Tibial nerve (tissue), 4 donors: Measurements from ENCODE around the gene ARHGEF16. TPM values are rescaled to one million over a fixed set of nuclear protein-coding genes. Genes with fewer than 3 reads are reported as not detected.

ENCODE experiments used
- DNase-seq, 2 donors: peaks; one replicate each; pipeline ENCODE4 v3.0.0-alpha.2; 2019; ENCODE audit warnings: low spot score in 2 of 2
- H3K27ac ChIP-seq, 4 donors: fragments of 200-600 bp; sonication (generic) in 3 of 4; one replicate each; pipeline ENCODE4 v1.5.1; 2017 to 2019; ENCODE audit warnings: mild to moderate bottlenecking in 1 of 4
- H3K27me3 ChIP-seq, 2 donors: fragments of 200-600 bp; sonication (generic) in 1 of 2; one replicate each; pipeline versions ENCODE4 v1.5.1 to v1.6.0; 2017 to 2019
- H3K36me3 ChIP-seq, 3 donors: fragments of 200-600 bp; sonication (generic); one replicate each; pipeline ENCODE4 v1.5.1; 2018 to 2019
- H3K4me1 ChIP-seq, 4 donors: fragments of 200-600 bp; sonication (generic) in 3 of 4; one replicate each; pipeline ENCODE4 v1.5.1; 2017 to 2019
- H3K4me3 ChIP-seq, 4 donors: fragments of 200-600 bp; sonication (generic) in 3 of 4; one replicate each; pipeline ENCODE4 v1.5.1; 2017 to 2019; ENCODE audit warnings: mild to moderate bottlenecking in 1 of 4, moderate library complexity in 1 of 4
- H3K9me3 ChIP-seq, 4 donors: fragments of 200-600 bp; sonication (generic) in 3 of 4; one replicate each; pipeline ENCODE4 v1.5.1; 2017 to 2019
- CTCF ChIP-seq, 5 experiments: fragments of 200-600 bp in 3 of 5; fragments of 450-650 bp in 2 of 5; sonication (generic) in 3 of 5; IDR thresholded peaks; one replicate each; pipeline ENCODE4 v1.5.1; 2016 to 2019; ENCODE audit warnings: antibody characterized with exemption in 5 of 5, mild to moderate bottlenecking in 3 of 5, moderate library complexity in 2 of 5
- EP300 ChIP-seq, 2 donors: sonication (generic); formaldehyde crosslinking; IDR thresholded peaks; one replicate each; pipeline ENCODE4 v1.6.1; 2017; ENCODE audit warnings: antibody characterized with exemption in 2 of 2, mild to moderate bottlenecking in 1 of 2
- POLR2A ChIP-seq, 2 donors: fragments of 450-650 bp; IDR thresholded peaks; one replicate each; pipeline ENCODE4 v1.6.1; 2017; ENCODE audit warnings: antibody characterized with exemption in 2 of 2, mild to moderate bottlenecking in 2 of 2, moderate library complexity in 2 of 2
- WGBS, 2 donors: methylation state at CpG; one replicate each; pipeline ENCODE4 v1.1.5; 2018; 5-methylcytosine and 5-hydroxymethylcytosine counted together
- total RNA-seq, 4 donors: library from RNA; depleted of rRNA; stranded (reverse); fragments of >200 nt; gene quantifications; one replicate each; pipeline ENCODE4 v1.1.0, GENCODE V29; 2016

ARHGEF16 gene
- total RNA-seq, 4 donors from 2014 or later = 10.0 to 19.2 (median 17.1) TPM

GRCh38 chr1:3518256-3518655, 63.8 kb downstream of the ARHGEF16 start:
- WGBS, 2 donors = 83 to 89% methylated on average over 7 to 10 of the region's 12 CpGs
- H3K36me3 ChIP-seq = peaks cover 0 to 10% (median 0%) of the 10 kb centered on the region in 3 donors
- TF ChIP-seq EP300 (IDR thresholded peaks at IDR 0.05) = no peak
- peak; percentile 26 to 50 (median 34) for TF ChIP-seq CTCF (IDR thresholded peaks at IDR 0.05)
- TF ChIP-seq POLR2A (IDR thresholded peaks at IDR 0.05) = no peak
- no peak overlapping the region for H3K4me3 ChIP-seq
- no peaks in the 10 kb centered on the region for H3K4me1 ChIP-seq
- no peaks in the 10 kb centered on the region for H3K9me3 ChIP-seq
- H3K27ac ChIP-seq = no peak overlapping the region
- no peaks in the 10 kb centered on the region for H3K27me3 ChIP-seq
- no peak for DNase-seq

- TF ChIP-seq CTCF (IDR thresholded peaks at IDR 0.05) (no peak), EP300 (IDR thresholded peaks at IDR 0.05) (no peak), POLR2A (IDR thresholded peaks at IDR 0.05) (no peak)
- peaks cover 0 to 11% (median 0%) of the 10 kb centered on the region in 3 donors for H3K36me3 ChIP-seq
- no peak overlapping the region for H3K4me3 ChIP-seq
- no peak overlapping the region for H3K27ac ChIP-seq
- no peaks in the 10 kb centered on the region for H3K4me1 ChIP-seq
- H3K9me3 ChIP-seq = no peaks in the 10 kb centered on the region
- no peak for DNase-seq
- no peaks in the 10 kb centered on the region for H3K27me3 ChIP-seq
- 71 to 73% methylated on average over 6 to 8 of the region's 8 CpGs for WGBS, 2 donors
Measured at GRCh38 chr1:3518756-3519155, 64.3 kb downstream of the ARHGEF16 start.

GRCh38 chr1:3519301-3519885, 64.9 kb downstream of the ARHGEF16 start:
- WGBS, 2 donors = 85 to 88% methylated on average over 21 to 27 of the region's 27 CpGs
- Histone ChIP-seq H3K36me3 (peaks cover 0 to 17% (median 0%) of the 10 kb centered on the region in 3 donors), H3K9me3 (no peaks in the 10 kb centered on the region), H3K4me1 (no peaks in the 10 kb centered on the region), H3K4me3 (no peak overlapping the region), H3K27me3 (no peaks in the 10 kb centered on the region), H3K27ac (no peak overlapping the region)
- no peak for TF ChIP-seq POLR2A (IDR thresholded peaks at IDR 0.05)
- TF ChIP-seq EP300 (IDR thresholded peaks at IDR 0.05) = no peak
- TF ChIP-seq CTCF (IDR thresholded peaks at IDR 0.05) = no peak
- no peak for DNase-seq

- Histone ChIP-seq H3K9me3 (no peaks in the 10 kb centered on the region), H3K36me3 (peaks cover 0 to 17% (median 0%) of the 10 kb centered on the region in 3 donors), H3K27me3 (no peaks in the 10 kb centered on the region), H3K27ac (no peak overlapping the region), H3K4me1 (no peaks in the 10 kb centered on the region), H3K4me3 (no peak overlapping the region)
- WGBS, 2 donors = 81 to 95% methylated on average over 10 to 14 of the region's 24 CpGs
- TF ChIP-seq POLR2A (IDR thresholded peaks at IDR 0.05) (no peak), CTCF (IDR thresholded peaks at IDR 0.05) (no peak), EP300 (IDR thresholded peaks at IDR 0.05) (no peak)
- no peak for DNase-seq
Measured at GRCh38 chr1:3520419-3521378, 66.2 kb downstream of the ARHGEF16 start.

- H3K27me3 ChIP-seq = no peaks in the 10 kb centered on the region
- no peak overlapping the region for H3K4me3 ChIP-seq
- no peak overlapping the region for H3K27ac ChIP-seq
- 82 to 90% methylated on average over 13 of the region's 16 CpGs for WGBS, 2 donors
- H3K9me3 ChIP-seq = no peaks in the 10 kb centered on the region
- TF ChIP-seq CTCF (IDR thresholded peaks at IDR 0.05) (no peak), POLR2A (IDR thresholded peaks at IDR 0.05) (no peak), EP300 (IDR thresholded peaks at IDR 0.05) (no peak)
- H3K4me1 ChIP-seq = no peaks in the 10 kb centered on the region
- H3K36me3 ChIP-seq = peaks cover 0 to 17% (median 0%) of the 10 kb centered on the region in 3 donors
- no peak for DNase-seq
Measured at GRCh38 chr1:3521426-3521825, 67.0 kb downstream of the ARHGEF16 start.
